GM23248 (cell line): ENCODE data around the gene GPR137C. TPM values are rescaled to one million over a fixed set of nuclear protein-coding genes. Genes with fewer than 3 reads are reported as not detected.
A peak's percentile ranks its signal among the peaks of the same experiment; 100 is the strongest.

ENCODE experiments used
- DNase-seq: peaks from one replicate; pipeline ENCODE4 v3.0.0-alpha.2; 2015
- H2AFZ ChIP-seq: fragments of 200-600 bp; sonication (generic); 2 replicates; pipeline ENCODE4 v1.6.1; 2016; ENCODE audit warnings: antibody characterized with exemption
- H3F3A ChIP-seq: fragments of 200-600 bp; sonication (generic); 2 replicates; pipeline ENCODE4 v1.6.1; 2016; ENCODE audit warnings: mild to moderate bottlenecking, antibody characterized with exemption, mixed run types; ENCODE audit not compliant: insufficient read depth
- H3K27ac ChIP-seq: fragments of 200-600 bp; sonication (generic); 2 replicates; pipeline ENCODE4 v1.5.1; 2016; ENCODE audit warnings: mild to moderate bottlenecking
- H3K27me3 ChIP-seq: fragments of 200-600 bp; sonication (generic); replicated peaks from 2 replicates; pipeline ENCODE4 v1.6.1; 2016; ENCODE audit warnings: mild to moderate bottlenecking; ENCODE audit not compliant: insufficient read depth
- H3K36me3 ChIP-seq: fragments of 200-600 bp; sonication (generic); 2 replicates; pipeline ENCODE4 v1.6.1; 2016; ENCODE audit warnings: low read depth, mild to moderate bottlenecking
- H3K4me1 ChIP-seq: fragments of 200-600 bp; sonication (generic); 2 replicates; pipeline ENCODE4 v1.6.1; 2016; ENCODE audit warnings: mild to moderate bottlenecking; ENCODE audit not compliant: insufficient read depth
- H3K4me2 ChIP-seq: fragments of 200-600 bp; sonication (generic); one replicate; pipeline ENCODE4 v1.6.1; 2016; ENCODE audit warnings: mild to moderate bottlenecking; ENCODE audit not compliant: unreplicated experiment
- H3K4me3 ChIP-seq: fragments of 200-600 bp; sonication (generic); 2 replicates; pipeline ENCODE4 v1.5.1; 2016; ENCODE audit warnings: mild to moderate bottlenecking
- H3K79me2 ChIP-seq: fragments of 200-600 bp; sonication (generic); 2 replicates; pipeline ENCODE4 v1.6.1; 2016; ENCODE audit warnings: mild to moderate bottlenecking; ENCODE audit not compliant: insufficient read depth
- H3K9ac ChIP-seq: fragments of 200-600 bp; sonication (generic); 2 replicates; pipeline ENCODE4 v1.6.1; 2016; ENCODE audit warnings: mild to moderate bottlenecking
- H3K9me2 ChIP-seq: fragments of 200-600 bp; sonication (generic); 2 replicates; pipeline ENCODE4 v1.6.1; 2016; ENCODE audit warnings: mixed run types, mild to moderate bottlenecking, moderate library complexity; ENCODE audit not compliant: insufficient read depth
- H3K9me3 ChIP-seq: fragments of 200-600 bp; sonication (generic); one replicate; pipeline ENCODE4 v1.6.1; 2017; ENCODE audit warnings: low read depth
- H4K20me1 ChIP-seq: fragments of 200-600 bp; sonication (generic); 2 replicates; pipeline ENCODE4 v1.6.0; 2016; ENCODE audit not compliant: insufficient read depth
- EZH2 ChIP-seq: fragments of 200-600 bp; sonication (generic); IDR thresholded peaks from 2 replicates; pipeline ENCODE4 v1.6.1; 2018; ENCODE audit warnings: antibody characterized with exemption, mild to moderate bottlenecking; ENCODE audit not compliant: insufficient read depth, poor library complexity, severe bottlenecking
- EZH2phosphoT487 ChIP-seq: fragments of 200-600 bp; sonication (generic); IDR thresholded peaks from 2 replicates; pipeline ENCODE4 v1.6.1; 2018; ENCODE audit warnings: antibody characterized with exemption, moderate library complexity, mild to moderate bottlenecking, low read depth; ENCODE audit not compliant: insufficient read depth
- WGBS, 2 experiments: methylation state at CpG; one replicate each; pipeline ENCODE4 v1.1.6; 2015 to 2017; ENCODE audit warnings: low lambda C conversion rate in 2 of 2, low coverage in 1 of 2; ENCODE audit errors: missing lambda C conversion rate in 2 of 2; 5-methylcytosine and 5-hydroxymethylcytosine counted together
- in situ Hi-C: fragments of 300-500 bp; cut with MboI; formaldehyde crosslinking; loops from 2 replicates; pipeline ENCODE4 v1.15.0; 2020
- polyA plus RNA-seq: library from polyadenylated mRNA; unstranded; fragments of >200 nt; fragmentation: Nextera tagmentation; extraction: Ambion mirVana; gene quantifications from 2 replicates; pipeline ENCODE4 v1.2.1, GENCODE V29; 2016
- total RNA-seq: library from RNA; depleted of rRNA; stranded (reverse); fragments of >200 nt; shearing (Covaris generic); gene quantifications from 2 replicates; pipeline ENCODE4 v1.2.3, GENCODE V29; 2014

Gene GPR137C
- total and polyA plus RNA-seq, 2 experiments from 2014 or later = 0.86 to 1.1 TPM

GRCh38 chr14:52596861-52597260 is 44.2 kb downstream of the GPR137C start:
- 93 to 96% methylated on average over 5 of the region's 5 CpGs for WGBS, 2 experiments
- H3K9ac ChIP-seq = no peak overlapping the region
- TF ChIP-seq EZH2phosphoT487 = no peak
- TF ChIP-seq EZH2 = no peak

GRCh38 chr14:52598568-52598967 is 45.9 kb downstream of the GPR137C start:
- H3K4me2 ChIP-seq = no peak overlapping the region
- WGBS, 2 experiments = 95 to 96% methylated on average over 1 of the region's 1 CpG

More at GRCh38 chr14:52596861-52597260, 44.2 kb downstream of the GPR137C start:
- Histone ChIP-seq H3K36me3 (no peaks in the 10 kb centered on the region), H4K20me1 (no peaks in the 10 kb centered on the region), H2AFZ (no peak overlapping the region), H3K4me3 (no peak overlapping the region), H3K9me2 (no peaks in the 10 kb centered on the region), H3F3A (no peaks in the 10 kb centered on the region), H3K27me3 (no peaks in the 10 kb centered on the region), H3K27ac (no peak overlapping the region), H3K4me1 (no peaks in the 10 kb centered on the region), H3K79me2 (no peaks in the 10 kb centered on the region), H3K4me2 (no peak overlapping the region), H3K9me3 (no peaks in the 10 kb centered on the region)
- in situ Hi-C loops = no loop called here
- DNase-seq = no peak

GRCh38 chr14:52599974-52600373 is 47.3 kb downstream of the GPR137C start:
- Histone ChIP-seq H3K27ac (no peak overlapping the region), H3K9me2 (no peaks in the 10 kb centered on the region), H3K79me2 (no peaks in the 10 kb centered on the region), H3K36me3 (no peaks in the 10 kb centered on the region), H3K9ac (no peak overlapping the region), H3K4me3 (no peak overlapping the region), H2AFZ (no peak overlapping the region), H4K20me1 (no peaks in the 10 kb centered on the region), H3K9me3 (peaks cover under 1% of the 10 kb centered on the region), H3F3A (no peaks in the 10 kb centered on the region), H3K4me2 (no peak overlapping the region), H3K27me3 (no peaks in the 10 kb centered on the region), H3K4me1 (no peaks in the 10 kb centered on the region)
- WGBS, 2 experiments = 77 to 81% methylated on average over 3 of the region's 3 CpGs
- in situ Hi-C loops = no loop called here
- no peak for DNase-seq
- no peak for TF ChIP-seq EZH2

More at GRCh38 chr14:52598568-52598967, 45.9 kb downstream of the GPR137C start:
- DNase-seq = no peak
- Histone ChIP-seq H3K79me2 (no peaks in the 10 kb centered on the region), H3K4me1 (no peaks in the 10 kb centered on the region), H3K4me3 (no peak overlapping the region), H3K36me3 (no peaks in the 10 kb centered on the region), H4K20me1 (no peaks in the 10 kb centered on the region), H3K27me3 (no peaks in the 10 kb centered on the region), H3K9me2 (no peaks in the 10 kb centered on the region), H3F3A (no peaks in the 10 kb centered on the region), H2AFZ (no peak overlapping the region), H3K9ac (no peak overlapping the region), H3K9me3 (no peaks in the 10 kb centered on the region), H3K27ac (no peak overlapping the region)
- TF ChIP-seq EZH2 (no peak), EZH2phosphoT487 (no peak)
- in situ Hi-C loops = no loop called here

- H3K9me3 ChIP-seq = peaks cover 5% of the 10 kb centered on the region
- no peaks in the 10 kb centered on the region for H3K36me3 ChIP-seq
- no peaks in the 10 kb centered on the region for H3K9me2 ChIP-seq
- no peak for TF ChIP-seq EZH2
- TF ChIP-seq EZH2phosphoT487 = no peak
- no peaks in the 10 kb centered on the region for H3K4me1 ChIP-seq
- no peak overlapping the region for H3K9ac ChIP-seq
- no peaks in the 10 kb centered on the region for H4K20me1 ChIP-seq
- H2AFZ ChIP-seq = 0 out of 2 replicates have a peak overlapping the region, but pooled peaks have one; percentile 33
- H3K27ac ChIP-seq = no peak overlapping the region
- 91 to 100% methylated on average over 1 of the region's 1 CpG for WGBS, 2 experiments
- in situ Hi-C loops = no loop called here
- no peak for DNase-seq
- H3K27me3 ChIP-seq = no peaks in the 10 kb centered on the region
- H3K4me2 ChIP-seq = no peak overlapping the region
- H3F3A ChIP-seq = no peaks in the 10 kb centered on the region
- H3K79me2 ChIP-seq = no peaks in the 10 kb centered on the region
- H3K4me3 ChIP-seq = no peak overlapping the region
Observed at GRCh38 chr14:52602131-52602530, 49.5 kb downstream of the GPR137C start.

- H3K9me3 ChIP-seq = peaks cover 5% of the 10 kb centered on the region
- no peak for DNase-seq
- H4K20me1 ChIP-seq = no peaks in the 10 kb centered on the region
- H3K27ac ChIP-seq = no peak overlapping the region
- no peak overlapping the region for H3K9ac ChIP-seq
- H3K9me2 ChIP-seq = no peaks in the 10 kb centered on the region
- H3K36me3 ChIP-seq = no peaks in the 10 kb centered on the region
- no peak overlapping the region for H2AFZ ChIP-seq
- WGBS, 2 experiments = 61 to 62% methylated on average over 1 of the region's 1 CpG
- in situ Hi-C loops = no loop called here
- H3K4me3 ChIP-seq = no peak overlapping the region
- no peaks in the 10 kb centered on the region for H3K4me1 ChIP-seq
- H3K27me3 ChIP-seq = no peaks in the 10 kb centered on the region
- no peaks in the 10 kb centered on the region for H3K79me2 ChIP-seq
- H3K4me2 ChIP-seq = no peak overlapping the region
- TF ChIP-seq EZH2phosphoT487 (no peak), EZH2 (no peak)
- no peaks in the 10 kb centered on the region for H3F3A ChIP-seq
Observed at GRCh38 chr14:52607061-52607460, 54.4 kb downstream of the GPR137C start.
